Effector memory CD4-positive, alpha-beta T cell (primary cell): ENCODE data around the gene SULT1C4.

ENCODE experiments used
- DNase-seq, 3 donors: peaks; one replicate each; pipeline ENCODE4 v3.0.0-alpha.2; 2020
- H3K27ac ChIP-seq: 2 replicates; pipeline ENCODE4 v1.7.0; 2013; ENCODE audit warnings: mild to moderate bottlenecking, low read length, moderate library complexity; ENCODE audit not compliant: insufficient read depth, poor library complexity, severe bottlenecking
- H3K27me3 ChIP-seq: replicated peaks from 2 replicates; pipeline ENCODE4 v1.7.0; 2013; ENCODE audit warnings: mild to moderate bottlenecking, low read length; ENCODE audit not compliant: insufficient read depth, control insufficient read depth, poor library complexity, severe bottlenecking
- H3K36me3 ChIP-seq: 2 replicates; pipeline ENCODE4 v1.7.0; 2013; ENCODE audit warnings: mild to moderate bottlenecking, low read length, moderate library complexity; ENCODE audit not compliant: control insufficient read depth, insufficient read depth
- H3K4me1 ChIP-seq: 2 replicates; pipeline ENCODE4 v1.7.0; 2013; ENCODE audit warnings: low read length, mild to moderate bottlenecking; ENCODE audit not compliant: control insufficient read depth, insufficient read depth, poor library complexity, severe bottlenecking
- H3K4me3 ChIP-seq: 2 replicates; pipeline ENCODE4 v1.7.0; 2013; ENCODE audit warnings: low read length, low read depth, mild to moderate bottlenecking; ENCODE audit not compliant: insufficient read depth, poor library complexity, severe bottlenecking
- H3K9me3 ChIP-seq: 2 replicates; pipeline ENCODE4 v1.7.0; 2013; ENCODE audit warnings: mild to moderate bottlenecking, low read length, moderate library complexity; ENCODE audit not compliant: control insufficient read depth

SULT1C4 gene

GRCh38 chr2:108390340-108390739, 12.6 kb downstream of the SULT1C4 start:
- H3K36me3 ChIP-seq = no peaks in the 10 kb centered on the region
- H3K27ac ChIP-seq = no peak overlapping the region
- no peaks in the 10 kb centered on the region for H3K9me3 ChIP-seq
- H3K4me1 ChIP-seq = no peaks in the 10 kb centered on the region
- H3K4me3 ChIP-seq = no peak overlapping the region
- DNase-seq = no peak
- H3K27me3 ChIP-seq = no peaks in the 10 kb centered on the region

GRCh38 chr2:108392029-108392428, 14.3 kb downstream of the SULT1C4 start:
- Histone ChIP-seq H3K4me1 (no peaks in the 10 kb centered on the region), H3K27me3 (no peaks in the 10 kb centered on the region), H3K4me3 (no peak overlapping the region), H3K27ac (no peak overlapping the region), H3K36me3 (no peaks in the 10 kb centered on the region), H3K9me3 (no peaks in the 10 kb centered on the region)
- DNase-seq = no peak

GRCh38 chr2:108393197-108393596, 15.4 kb downstream of the SULT1C4 start:
- no peaks in the 10 kb centered on the region for H3K9me3 ChIP-seq
- H3K27ac ChIP-seq = no peak overlapping the region
- no peaks in the 10 kb centered on the region for H3K4me1 ChIP-seq
- H3K36me3 ChIP-seq = no peaks in the 10 kb centered on the region
- no peak for DNase-seq
- H3K4me3 ChIP-seq = no peak overlapping the region
- H3K27me3 ChIP-seq = no peaks in the 10 kb centered on the region

GRCh38 chr2:108395155-108395554, 17.4 kb downstream of the SULT1C4 start:
- no peaks in the 10 kb centered on the region for H3K36me3 ChIP-seq
- no peak overlapping the region for H3K27ac ChIP-seq
- peaks cover 10% of the 10 kb centered on the region for H3K9me3 ChIP-seq
- DNase-seq = no peak
- H3K27me3 ChIP-seq = no peaks in the 10 kb centered on the region
- H3K4me3 ChIP-seq = no peak overlapping the region
- no peaks in the 10 kb centered on the region for H3K4me1 ChIP-seq

- DNase-seq = no peak
- Histone ChIP-seq H3K4me3 (no peak overlapping the region), H3K9me3 (peaks cover 10% of the 10 kb centered on the region), H3K27ac (no peak overlapping the region), H3K27me3 (no peaks in the 10 kb centered on the region), H3K4me1 (no peaks in the 10 kb centered on the region), H3K36me3 (no peaks in the 10 kb centered on the region)
These were observed 19.1 kb downstream of the SULT1C4 start for GRCh38 chr2:108396845-108397244.

GRCh38 chr2:108399479-108399878, 21.7 kb downstream of the SULT1C4 start:
- Histone ChIP-seq H3K9me3 (peaks cover 10% of the 10 kb centered on the region), H3K36me3 (no peaks in the 10 kb centered on the region), H3K27me3 (no peaks in the 10 kb centered on the region), H3K4me1 (no peaks in the 10 kb centered on the region), H3K27ac (no peak overlapping the region), H3K4me3 (no peak overlapping the region)
- no peak for DNase-seq

- no peaks in the 10 kb centered on the region for H3K4me1 ChIP-seq
- no peaks in the 10 kb centered on the region for H3K36me3 ChIP-seq
- H3K9me3 ChIP-seq = peaks cover 10% of the 10 kb centered on the region
- no peak for DNase-seq
- H3K27ac ChIP-seq = no peak overlapping the region
- no peak overlapping the region for H3K4me3 ChIP-seq
- no peaks in the 10 kb centered on the region for H3K27me3 ChIP-seq
These were observed 24.0 kb downstream of the SULT1C4 start for GRCh38 chr2:108401800-108402199.

GRCh38 chr2:108403494-108403893, 25.7 kb downstream of the SULT1C4 start:
- no peak for DNase-seq
- Histone ChIP-seq H3K27me3 (no peaks in the 10 kb centered on the region), H3K4me3 (no peak overlapping the region), H3K4me1 (no peaks in the 10 kb centered on the region), H3K27ac (no peak overlapping the region), H3K9me3 (peaks cover 10% of the 10 kb centered on the region), H3K36me3 (no peaks in the 10 kb centered on the region)

GRCh38 chr2:108404784-108405397, 27.1 kb downstream of the SULT1C4 start:
- DNase-seq = no peak
- Histone ChIP-seq H3K4me1 (no peaks in the 10 kb centered on the region), H3K36me3 (no peaks in the 10 kb centered on the region), H3K4me3 (no peak overlapping the region), H3K27me3 (no peaks in the 10 kb centered on the region), H3K9me3 (peaks cover 2% of the 10 kb centered on the region), H3K27ac (no peak overlapping the region)

- Histone ChIP-seq H3K27ac (no peak overlapping the region), H3K4me1 (no peaks in the 10 kb centered on the region), H3K9me3 (no peaks in the 10 kb centered on the region), H3K36me3 (no peaks in the 10 kb centered on the region), H3K27me3 (no peaks in the 10 kb centered on the region), H3K4me3 (no peak overlapping the region)
- DNase-seq = no peak
These were observed 30.3 kb downstream of the SULT1C4 start for GRCh38 chr2:108407864-108408729.
